HCT116 (cell line): ENCODE data around the gene CEP70.
"Not testable (repeated sequence)": the region's sequence is repeated elsewhere in the genome, so short reads cannot be mapped to it uniquely, and the experiment has no call there.

ENCODE experiments used
- EZH2 ChIP-seq: fragments of 200-600 bp; sonication (generic); IDR thresholded peaks from 2 replicates; pipeline ENCODE4 v1.6.1; 2017; ENCODE audit warnings: antibody characterized with exemption, mixed run types
- TF ChIP-seq, protein P1 (sequence below), 3 experiments: fragments of 200-600 bp in 1 of 3; sonication (generic) in 1 of 3; IDR thresholded peaks in 2 of 3; conservative IDR thresholded peaks in 1 of 3; 2 replicates each; pipeline ENCODE4 v1.5.1; 2012 to 2017; ENCODE audit warnings: low read depth in 2 of 3, low read length in 2 of 3, antibody characterized with exemption in 1 of 3, borderline replicate concordance in 1 of 3, control low read depth in 1 of 3, mild to moderate bottlenecking in 1 of 3, mixed read lengths in 1 of 3, mixed run types in 1 of 3, moderate library complexity in 1 of 3; ENCODE audit not compliant: insufficient read depth in 1 of 3

DNA sequence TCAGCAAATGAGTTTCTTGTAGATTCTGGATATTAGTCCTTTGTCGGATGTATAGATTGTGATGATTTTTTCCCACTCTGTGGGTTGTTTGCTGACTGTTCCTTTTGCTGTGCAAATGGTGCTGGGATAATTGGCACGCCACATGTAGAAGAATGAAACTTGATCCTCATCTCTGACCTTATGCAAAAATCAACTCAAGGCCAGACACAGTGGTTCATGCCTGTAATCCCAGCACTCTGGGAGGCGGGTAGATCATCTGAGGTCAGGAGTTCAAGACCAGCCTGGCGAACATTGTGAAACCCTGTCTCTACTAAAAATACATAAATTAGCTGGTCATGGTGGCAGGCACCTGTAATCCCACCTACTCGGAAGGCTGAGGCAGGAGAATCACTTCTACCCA is 39.3 kb downstream of the CEP70 start:
- TF ChIP-seq, protein P1, sequence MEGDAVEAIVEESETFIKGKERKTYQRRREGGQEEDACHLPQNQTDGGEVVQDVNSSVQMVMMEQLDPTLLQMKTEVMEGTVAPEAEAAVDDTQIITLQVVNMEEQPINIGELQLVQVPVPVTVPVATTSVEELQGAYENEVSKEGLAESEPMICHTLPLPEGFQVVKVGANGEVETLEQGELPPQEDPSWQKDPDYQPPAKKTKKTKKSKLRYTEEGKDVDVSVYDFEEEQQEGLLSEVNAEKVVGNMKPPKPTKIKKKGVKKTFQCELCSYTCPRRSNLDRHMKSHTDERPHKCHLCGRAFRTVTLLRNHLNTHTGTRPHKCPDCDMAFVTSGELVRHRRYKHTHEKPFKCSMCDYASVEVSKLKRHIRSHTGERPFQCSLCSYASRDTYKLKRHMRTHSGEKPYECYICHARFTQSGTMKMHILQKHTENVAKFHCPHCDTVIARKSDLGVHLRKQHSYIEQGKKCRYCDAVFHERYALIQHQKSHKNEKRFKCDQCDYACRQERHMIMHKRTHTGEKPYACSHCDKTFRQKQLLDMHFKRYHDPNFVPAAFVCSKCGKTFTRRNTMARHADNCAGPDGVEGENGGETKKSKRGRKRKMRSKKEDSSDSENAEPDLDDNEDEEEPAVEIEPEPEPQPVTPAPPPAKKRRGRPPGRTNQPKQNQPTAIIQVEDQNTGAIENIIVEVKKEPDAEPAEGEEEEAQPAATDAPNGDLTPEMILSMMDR (IDR thresholded peaks at IDR 0.05 in 2 of 3, conservative IDR thresholded peaks at IDR 0.05 in 1 of 3; ENCODE audit: borderline replicate concordance in 1 of 3, insufficient read depth in 1 of 3, low read depth in 2 of 3, low read length in 2 of 3), result not testable (repeated sequence)
- TF ChIP-seq EZH2, result not testable (repeated sequence)
